K562 (cell line): Measurements from ENCODE around the gene CALML6.

ENCODE experiments used
- FOXJ3 ChIP-seq: sonication (generic); formaldehyde crosslinking; IDR thresholded peaks from 2 replicates; pipeline ENCODE4 v1.4.0; 2020; ENCODE audit warnings: mild to moderate bottlenecking, missing genetic modification reagents
- FOXM1 ChIP-seq, 2 experiments: fragments of 450-650 bp in 1 of 2; sonication (generic) in 1 of 2; formaldehyde crosslinking in 1 of 2; IDR thresholded peaks; 2 replicates each; pipeline versions ENCODE4 v1.6.1 to v1.9.0; 2017 to 2022; ENCODE audit warnings: low read depth in 2 of 2, mild to moderate bottlenecking in 2 of 2, missing genetic modification reagents in 1 of 2, moderate library complexity in 1 of 2
- PHF8 ChIP-seq: fragments of 200-600 bp; sonication (generic); IDR thresholded peaks from 2 replicates; pipeline ENCODE4 v1.6.1; 2012; ENCODE audit warnings: mixed run types, mild to moderate bottlenecking, inconsistent platforms, low read length, moderate library complexity, borderline replicate concordance
- POLR2A ChIP-seq: fragments of 450-650 bp; conservative IDR thresholded peaks from 2 replicates; pipeline ENCODE4 v1.6.1; 2016
- RBM22 ChIP-seq: fragments of 200-400 bp; formaldehyde crosslinking; IDR thresholded peaks from 2 replicates; pipeline ENCODE4 v1.6.1; 2018; ENCODE audit warnings: low read length, low read depth; ENCODE audit not compliant: poor library complexity, severe bottlenecking
- RFX5 ChIP-seq: IDR thresholded peaks from 2 replicates; pipeline ENCODE4 v1.6.1; 2011; ENCODE audit warnings: low read depth, mild to moderate bottlenecking, improper control_type of control experiment, low read length
- TF ChIP-seq, protein P1 (sequence below): fragments of 200-800 bp; sonication (Bioruptor generic); IDR thresholded peaks from 2 replicates; pipeline ENCODE4 v1.6.1; 2016; ENCODE audit warnings: missing genetic modification characterization, missing compliant biosample characterization
- TF ChIP-seq, protein P2 (sequence below), 2 experiments: fragments of 450-650 bp; formaldehyde crosslinking in 1 of 2; IDR thresholded peaks; 2 replicates each; pipeline versions ENCODE4 v1.4.0 to v1.6.1; 2014 to 2020; ENCODE audit warnings: mild to moderate bottlenecking in 2 of 2, borderline replicate concordance in 1 of 2, low read depth in 1 of 2

DNA sequence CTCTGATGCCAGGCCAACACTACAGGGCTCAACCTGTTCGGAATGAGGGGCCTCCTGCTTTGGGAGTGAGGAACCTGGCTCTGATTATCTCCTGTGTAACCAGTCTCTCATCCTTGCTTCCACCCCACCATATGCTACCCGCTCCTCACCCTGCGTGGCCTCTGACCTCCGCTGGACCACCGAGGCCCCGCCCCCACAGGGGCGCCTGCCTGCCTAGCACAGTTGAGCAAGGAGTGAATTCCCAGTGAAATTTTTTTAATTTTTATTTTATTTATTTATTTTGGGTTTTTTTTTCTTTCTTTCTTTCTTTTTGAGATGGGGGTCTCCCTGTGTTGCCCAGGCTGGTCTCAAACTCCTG lies 22.3 kb upstream of the CALML6 start:
- no peak for TF ChIP-seq RFX5
- TF ChIP-seq, protein P1, sequence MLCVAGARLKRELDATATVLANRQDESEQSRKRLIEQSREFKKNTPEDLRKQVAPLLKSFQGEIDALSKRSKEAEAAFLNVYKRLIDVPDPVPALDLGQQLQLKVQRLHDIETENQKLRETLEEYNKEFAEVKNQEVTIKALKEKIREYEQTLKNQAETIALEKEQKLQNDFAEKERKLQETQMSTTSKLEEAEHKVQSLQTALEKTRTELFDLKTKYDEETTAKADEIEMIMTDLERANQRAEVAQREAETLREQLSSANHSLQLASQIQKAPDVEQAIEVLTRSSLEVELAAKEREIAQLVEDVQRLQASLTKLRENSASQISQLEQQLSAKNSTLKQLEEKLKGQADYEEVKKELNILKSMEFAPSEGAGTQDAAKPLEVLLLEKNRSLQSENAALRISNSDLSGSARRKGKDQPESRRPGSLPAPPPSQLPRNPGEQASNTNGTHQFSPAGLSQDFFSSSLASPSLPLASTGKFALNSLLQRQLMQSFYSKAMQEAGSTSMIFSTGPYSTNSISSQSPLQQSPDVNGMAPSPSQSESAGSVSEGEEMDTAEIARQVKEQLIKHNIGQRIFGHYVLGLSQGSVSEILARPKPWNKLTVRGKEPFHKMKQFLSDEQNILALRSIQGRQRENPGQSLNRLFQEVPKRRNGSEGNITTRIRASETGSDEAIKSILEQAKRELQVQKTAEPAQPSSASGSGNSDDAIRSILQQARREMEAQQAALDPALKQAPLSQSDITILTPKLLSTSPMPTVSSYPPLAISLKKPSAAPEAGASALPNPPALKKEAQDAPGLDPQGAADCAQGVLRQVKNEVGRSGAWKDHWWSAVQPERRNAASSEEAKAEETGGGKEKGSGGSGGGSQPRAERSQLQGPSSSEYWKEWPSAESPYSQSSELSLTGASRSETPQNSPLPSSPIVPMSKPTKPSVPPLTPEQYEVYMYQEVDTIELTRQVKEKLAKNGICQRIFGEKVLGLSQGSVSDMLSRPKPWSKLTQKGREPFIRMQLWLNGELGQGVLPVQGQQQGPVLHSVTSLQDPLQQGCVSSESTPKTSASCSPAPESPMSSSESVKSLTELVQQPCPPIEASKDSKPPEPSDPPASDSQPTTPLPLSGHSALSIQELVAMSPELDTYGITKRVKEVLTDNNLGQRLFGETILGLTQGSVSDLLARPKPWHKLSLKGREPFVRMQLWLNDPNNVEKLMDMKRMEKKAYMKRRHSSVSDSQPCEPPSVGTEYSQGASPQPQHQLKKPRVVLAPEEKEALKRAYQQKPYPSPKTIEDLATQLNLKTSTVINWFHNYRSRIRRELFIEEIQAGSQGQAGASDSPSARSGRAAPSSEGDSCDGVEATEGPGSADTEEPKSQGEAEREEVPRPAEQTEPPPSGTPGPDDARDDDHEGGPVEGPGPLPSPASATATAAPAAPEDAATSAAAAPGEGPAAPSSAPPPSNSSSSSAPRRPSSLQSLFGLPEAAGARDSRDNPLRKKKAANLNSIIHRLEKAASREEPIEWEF (CRISPR knock-in tag), result no peak
- TF ChIP-seq RBM22, result no peak
- TF ChIP-seq, protein P2, sequence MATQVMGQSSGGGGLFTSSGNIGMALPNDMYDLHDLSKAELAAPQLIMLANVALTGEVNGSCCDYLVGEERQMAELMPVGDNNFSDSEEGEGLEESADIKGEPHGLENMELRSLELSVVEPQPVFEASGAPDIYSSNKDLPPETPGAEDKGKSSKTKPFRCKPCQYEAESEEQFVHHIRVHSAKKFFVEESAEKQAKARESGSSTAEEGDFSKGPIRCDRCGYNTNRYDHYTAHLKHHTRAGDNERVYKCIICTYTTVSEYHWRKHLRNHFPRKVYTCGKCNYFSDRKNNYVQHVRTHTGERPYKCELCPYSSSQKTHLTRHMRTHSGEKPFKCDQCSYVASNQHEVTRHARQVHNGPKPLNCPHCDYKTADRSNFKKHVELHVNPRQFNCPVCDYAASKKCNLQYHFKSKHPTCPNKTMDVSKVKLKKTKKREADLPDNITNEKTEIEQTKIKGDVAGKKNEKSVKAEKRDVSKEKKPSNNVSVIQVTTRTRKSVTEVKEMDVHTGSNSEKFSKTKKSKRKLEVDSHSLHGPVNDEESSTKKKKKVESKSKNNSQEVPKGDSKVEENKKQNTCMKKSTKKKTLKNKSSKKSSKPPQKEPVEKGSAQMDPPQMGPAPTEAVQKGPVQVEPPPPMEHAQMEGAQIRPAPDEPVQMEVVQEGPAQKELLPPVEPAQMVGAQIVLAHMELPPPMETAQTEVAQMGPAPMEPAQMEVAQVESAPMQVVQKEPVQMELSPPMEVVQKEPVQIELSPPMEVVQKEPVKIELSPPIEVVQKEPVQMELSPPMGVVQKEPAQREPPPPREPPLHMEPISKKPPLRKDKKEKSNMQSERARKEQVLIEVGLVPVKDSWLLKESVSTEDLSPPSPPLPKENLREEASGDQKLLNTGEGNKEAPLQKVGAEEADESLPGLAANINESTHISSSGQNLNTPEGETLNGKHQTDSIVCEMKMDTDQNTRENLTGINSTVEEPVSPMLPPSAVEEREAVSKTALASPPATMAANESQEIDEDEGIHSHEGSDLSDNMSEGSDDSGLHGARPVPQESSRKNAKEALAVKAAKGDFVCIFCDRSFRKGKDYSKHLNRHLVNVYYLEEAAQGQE (IDR thresholded peaks at IDR 0.05; ENCODE audit: borderline replicate concordance), result no peak
- TF ChIP-seq, protein P2 (CRISPR knock-in tag; IDR thresholded peaks at IDR 0.05; ENCODE audit: low read depth), result no peak
- no peak for TF ChIP-seq FOXM1 (IDR thresholded peaks at IDR 0.05; ENCODE audit: low read depth)
- TF ChIP-seq FOXM1 (CRISPR knock-in tag; IDR thresholded peaks at IDR 0.05; ENCODE audit: low read depth), result no peak
- TF ChIP-seq POLR2A, result no peak
- no peak for TF ChIP-seq FOXJ3
- no peak for TF ChIP-seq PHF8
